Transverse colon (tissue), 3 donors: ENCODE data around the gene ZFYVE21.

Experiments used
- CTCF ChIP-seq, 5 experiments: fragments of 200-600 bp in 3 of 5; fragments of 450-650 bp in 2 of 5; sonication (generic) in 3 of 5; IDR thresholded peaks; 1 replicate in 2 of 5; 2 replicates in 3 of 5; pipeline ENCODE4 v1.5.1; 2016 to 2017; ENCODE audit warnings: antibody characterized with exemption in 5 of 5, inconsistent platforms in 3 of 5, mild to moderate bottlenecking in 2 of 5, moderate library complexity in 1 of 5
- POLR2A ChIP-seq: fragments of 450-650 bp; IDR thresholded peaks from one replicate; pipeline ENCODE4 v1.6.1; 2016; ENCODE audit warnings: antibody characterized with exemption, mild to moderate bottlenecking, moderate library complexity

GRCh38 chr14:103744621-103745395, 29.2 kb downstream of the ZFYVE21 start:
- TF ChIP-seq CTCF (IDR thresholded peaks at IDR 0.05) = no peak
- TF ChIP-seq POLR2A = no peak
